22Rv1 (cell line): ENCODE data around the gene THRB.

ENCODE experiments used
- ZFX ChIP-seq: fragments of 450-650 bp; IDR thresholded peaks from 2 replicates; pipeline ENCODE4 v1.6.1; 2017; ENCODE audit warnings: antibody characterized with exemption, borderline replicate concordance
- TF ChIP-seq, protein P1 (sequence below): fragments of 450-650 bp; IDR thresholded peaks from 2 replicates; pipeline ENCODE4 v1.5.1; 2017; ENCODE audit warnings: mild to moderate bottlenecking

DNA sequence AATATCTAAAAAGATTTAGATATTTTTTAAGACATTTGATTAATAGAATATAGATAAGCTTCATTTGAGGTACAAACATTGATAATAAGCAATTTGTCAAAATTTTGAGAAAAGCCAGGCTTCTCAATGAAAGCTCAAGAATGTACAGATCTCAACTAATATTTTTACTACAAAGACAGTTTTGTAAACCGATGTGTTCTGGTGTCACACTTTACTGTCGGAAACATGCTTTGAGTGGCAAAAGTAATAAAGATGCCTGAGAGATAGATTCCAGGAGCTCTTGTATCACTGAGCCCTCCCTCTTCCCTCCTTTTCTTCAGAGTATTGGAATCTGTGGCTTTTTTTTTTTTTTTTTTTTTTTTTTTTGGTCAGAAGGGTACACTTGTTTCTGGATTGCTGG, 45.0 kb upstream of the THRB start:
- TF ChIP-seq, protein P1, sequence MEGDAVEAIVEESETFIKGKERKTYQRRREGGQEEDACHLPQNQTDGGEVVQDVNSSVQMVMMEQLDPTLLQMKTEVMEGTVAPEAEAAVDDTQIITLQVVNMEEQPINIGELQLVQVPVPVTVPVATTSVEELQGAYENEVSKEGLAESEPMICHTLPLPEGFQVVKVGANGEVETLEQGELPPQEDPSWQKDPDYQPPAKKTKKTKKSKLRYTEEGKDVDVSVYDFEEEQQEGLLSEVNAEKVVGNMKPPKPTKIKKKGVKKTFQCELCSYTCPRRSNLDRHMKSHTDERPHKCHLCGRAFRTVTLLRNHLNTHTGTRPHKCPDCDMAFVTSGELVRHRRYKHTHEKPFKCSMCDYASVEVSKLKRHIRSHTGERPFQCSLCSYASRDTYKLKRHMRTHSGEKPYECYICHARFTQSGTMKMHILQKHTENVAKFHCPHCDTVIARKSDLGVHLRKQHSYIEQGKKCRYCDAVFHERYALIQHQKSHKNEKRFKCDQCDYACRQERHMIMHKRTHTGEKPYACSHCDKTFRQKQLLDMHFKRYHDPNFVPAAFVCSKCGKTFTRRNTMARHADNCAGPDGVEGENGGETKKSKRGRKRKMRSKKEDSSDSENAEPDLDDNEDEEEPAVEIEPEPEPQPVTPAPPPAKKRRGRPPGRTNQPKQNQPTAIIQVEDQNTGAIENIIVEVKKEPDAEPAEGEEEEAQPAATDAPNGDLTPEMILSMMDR = no peak
- TF ChIP-seq ZFX = no peak
